PFSK-1 (cell line): Measurements from ENCODE around the gene ZNF407.

ENCODE experiments used
- FOXP2 ChIP-seq: optimal IDR thresholded peaks from 2 replicates; pipeline ENCODE3; 2011; ENCODE audit warnings: borderline replicate concordance, control low read depth, inconsistent platforms; ENCODE audit not compliant: insufficient read depth; ENCODE audit errors: extremely low read length, extremely low read depth
- POLR2AphosphoS5 ChIP-seq: IDR thresholded peaks from 2 replicates; pipeline ENCODE4 v1.6.1; 2012; ENCODE audit warnings: low read depth, mild to moderate bottlenecking, control low read depth, low read length, moderate library complexity
- REST ChIP-seq, 2 experiments: IDR thresholded peaks; 2 replicates each; pipeline versions ENCODE4 v1.6.1 to v1.8.0; 2011 to 2012; ENCODE audit warnings: low read depth in 2 of 2, low read length in 2 of 2, control low read depth in 1 of 2, inconsistent platforms in 1 of 2, mild to moderate bottlenecking in 1 of 2, moderate library complexity in 1 of 2; ENCODE audit not compliant: insufficient read depth in 1 of 2
- SIN3A ChIP-seq: IDR thresholded peaks from 2 replicates; pipeline ENCODE4 v1.6.1; 2012; ENCODE audit warnings: mild to moderate bottlenecking, low read length, moderate library complexity, borderline replicate concordance; ENCODE audit not compliant: insufficient read depth
- TAF1 ChIP-seq: IDR thresholded peaks from 2 replicates; pipeline ENCODE4 v1.6.1; 2012; ENCODE audit warnings: low read length, control low read depth, borderline replicate concordance; ENCODE audit not compliant: insufficient read depth

Gene ZNF407

GRCh38 chr18:75009878-75010277 lies 412.2 kb downstream of the ZNF407 start:
- TF ChIP-seq SIN3A (no peak), TAF1 (no peak), FOXP2 (no peak), POLR2AphosphoS5 (no peak)

GRCh38 chr18:75010278-75010677 lies 412.6 kb downstream of the ZNF407 start:
- no peak for TF ChIP-seq TAF1
- TF ChIP-seq SIN3A, result no peak
- TF ChIP-seq POLR2AphosphoS5, result no peak
- no peak for TF ChIP-seq REST (IDR thresholded peaks at IDR 0.05; ENCODE audit: insufficient read depth in 1 of 2, low read depth in 2 of 2, low read length in 2 of 2)
- TF ChIP-seq FOXP2, result no peak

- TF ChIP-seq REST (IDR thresholded peaks at IDR 0.05; ENCODE audit: insufficient read depth in 1 of 2, low read depth in 2 of 2, low read length in 2 of 2), result no peak
- TF ChIP-seq SIN3A, result no peak
- TF ChIP-seq TAF1, result no peak
- TF ChIP-seq POLR2AphosphoS5, result no peak
Measured at GRCh38 chr18:75010689-75011088, 413.0 kb downstream of the ZNF407 start.

- TF ChIP-seq FOXP2, result no peak
- TF ChIP-seq REST (IDR thresholded peaks at IDR 0.05; ENCODE audit: insufficient read depth in 1 of 2, low read depth in 2 of 2, low read length in 2 of 2), result no peak
- TF ChIP-seq POLR2AphosphoS5, result no peak
- TF ChIP-seq SIN3A, result no peak
- TF ChIP-seq TAF1, result no peak
Measured at GRCh38 chr18:75016025-75016717, 418.5 kb downstream of the ZNF407 start.

- TF ChIP-seq TAF1 (no peak), REST (IDR thresholded peaks at IDR 0.05; ENCODE audit: insufficient read depth in 1 of 2, low read depth in 2 of 2, low read length in 2 of 2) (no peak)
Measured at GRCh38 chr18:75023473-75023872, 425.8 kb downstream of the ZNF407 start.
